NT2/D1 (cell line): Measurements from ENCODE around the gene LRRC23.

Experiments used
- DNase-seq: peaks from one replicate; pipeline ENCODE4 v3.0.0-alpha.2; 2011; ENCODE audit warnings: low read depth, low spot score
- H3K27me3 ChIP-seq: 2 replicates; pipeline ENCODE4 v1.6.0; 2011; ENCODE audit warnings: mild to moderate bottlenecking; ENCODE audit not compliant: insufficient read length, insufficient read depth
- H3K36me3 ChIP-seq: 2 replicates; pipeline ENCODE4 v1.6.1; 2011; ENCODE audit warnings: mild to moderate bottlenecking, low read length, mixed read lengths; ENCODE audit not compliant: insufficient read depth, insufficient read length
- H3K4me1 ChIP-seq: 2 replicates; pipeline ENCODE4 v1.5.1; 2011; ENCODE audit not compliant: insufficient read depth, insufficient read length
- H3K4me3 ChIP-seq: 2 replicates; pipeline ENCODE4 v1.5.1; 2011; ENCODE audit warnings: low read depth; ENCODE audit not compliant: insufficient read length
- H3K9ac ChIP-seq: 2 replicates; pipeline ENCODE4 v1.6.0; 2011; ENCODE audit warnings: low read depth; ENCODE audit not compliant: insufficient read length
- H3K9me3 ChIP-seq: 2 replicates; pipeline ENCODE4 v1.5.1; 2011; ENCODE audit warnings: mild to moderate bottlenecking, low read length; ENCODE audit not compliant: insufficient read depth
- SUZ12 ChIP-seq: IDR thresholded peaks from 2 replicates; pipeline ENCODE4 v1.6.1; 2011; ENCODE audit not compliant: insufficient read length, insufficient read depth; ENCODE audit errors: extremely low read depth
- YY1 ChIP-seq: IDR thresholded peaks from 2 replicates; pipeline ENCODE4 v1.6.1; 2011; ENCODE audit not compliant: insufficient read length, insufficient read depth
- ZNF274 ChIP-seq: IDR thresholded peaks from 2 replicates; pipeline ENCODE4 v1.6.1; 2011; ENCODE audit warnings: mild to moderate bottlenecking, low read depth, low read length

The LRRC23 gene

DNA sequence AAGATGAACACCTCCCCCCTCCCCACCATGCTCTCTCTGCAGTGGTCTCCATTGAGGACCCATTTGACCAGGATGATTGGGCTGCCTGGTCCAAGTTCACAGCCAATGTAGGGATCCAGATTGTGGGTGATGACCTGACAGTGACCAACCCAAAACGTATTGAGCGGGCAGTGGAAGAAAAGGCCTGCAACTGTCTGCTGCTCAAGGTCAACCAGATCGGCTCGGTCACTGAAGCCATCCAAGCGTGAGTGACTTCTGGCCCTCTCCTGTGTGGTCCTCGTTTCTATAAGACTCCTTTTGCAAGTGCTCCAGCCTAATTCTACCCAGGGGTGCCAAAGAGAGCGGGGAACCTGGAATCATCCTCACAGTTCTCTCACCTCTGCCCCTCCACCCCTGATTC, 16.9 kb downstream of the LRRC23 start:
- H3K9ac ChIP-seq = no peak overlapping the region
- TF ChIP-seq YY1 (no peak), SUZ12 (no peak), ZNF274 (no peak)
- H3K36me3 ChIP-seq = peaks cover 65% of the 10 kb centered on the region
- peaks cover 23% of the 10 kb centered on the region for H3K4me1 ChIP-seq
- H3K27me3 ChIP-seq = no peaks in the 10 kb centered on the region
- H3K4me3 ChIP-seq = no peak overlapping the region
- no peak for DNase-seq
- H3K9me3 ChIP-seq = no peaks in the 10 kb centered on the region

DNA sequence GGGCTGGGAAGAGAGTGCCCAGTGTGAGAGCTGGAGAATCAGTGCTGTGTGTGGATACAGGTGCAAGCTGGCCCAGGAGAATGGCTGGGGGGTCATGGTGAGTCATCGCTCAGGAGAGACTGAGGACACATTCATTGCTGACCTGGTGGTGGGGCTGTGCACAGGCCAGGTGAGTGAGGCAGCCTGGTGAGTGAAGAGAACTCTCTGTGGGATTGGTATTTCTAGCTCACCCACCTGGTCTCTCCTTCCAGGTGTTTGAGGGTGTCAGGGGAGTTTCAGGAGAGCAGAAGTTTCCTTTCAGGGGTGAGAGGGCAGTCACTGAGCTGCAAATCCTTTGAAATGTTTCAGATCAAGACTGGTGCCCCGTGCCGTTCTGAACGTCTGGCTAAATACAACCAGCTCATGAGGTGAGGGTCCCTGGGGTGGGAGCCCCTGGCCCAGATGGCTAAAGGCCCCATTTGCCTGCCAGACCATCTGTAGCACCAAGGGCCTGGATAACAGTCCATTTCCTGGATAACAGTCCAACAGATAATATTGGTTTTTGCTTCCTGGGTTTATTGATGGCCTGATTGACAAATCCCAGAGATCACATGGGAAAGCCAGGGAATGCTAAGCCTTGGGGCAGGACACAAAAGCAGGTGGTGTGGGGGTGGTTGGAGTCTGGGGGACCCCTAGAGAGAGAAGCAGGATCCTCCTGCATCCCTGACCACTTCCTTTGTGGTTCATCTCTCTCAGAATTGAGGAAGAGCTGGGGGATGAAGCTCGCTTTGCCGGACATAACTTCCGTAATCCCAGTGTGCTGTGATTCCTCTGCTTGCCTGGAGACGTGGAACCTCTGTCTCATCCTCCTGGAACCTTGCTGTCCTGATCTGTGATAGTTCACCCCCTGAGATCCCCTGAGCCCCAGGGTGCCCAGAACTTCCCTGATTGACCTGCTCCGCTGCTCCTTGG, 17.6 kb downstream of the LRRC23 start:
- peaks cover 19% of the 10 kb centered on the region for H3K4me1 ChIP-seq

DNA sequence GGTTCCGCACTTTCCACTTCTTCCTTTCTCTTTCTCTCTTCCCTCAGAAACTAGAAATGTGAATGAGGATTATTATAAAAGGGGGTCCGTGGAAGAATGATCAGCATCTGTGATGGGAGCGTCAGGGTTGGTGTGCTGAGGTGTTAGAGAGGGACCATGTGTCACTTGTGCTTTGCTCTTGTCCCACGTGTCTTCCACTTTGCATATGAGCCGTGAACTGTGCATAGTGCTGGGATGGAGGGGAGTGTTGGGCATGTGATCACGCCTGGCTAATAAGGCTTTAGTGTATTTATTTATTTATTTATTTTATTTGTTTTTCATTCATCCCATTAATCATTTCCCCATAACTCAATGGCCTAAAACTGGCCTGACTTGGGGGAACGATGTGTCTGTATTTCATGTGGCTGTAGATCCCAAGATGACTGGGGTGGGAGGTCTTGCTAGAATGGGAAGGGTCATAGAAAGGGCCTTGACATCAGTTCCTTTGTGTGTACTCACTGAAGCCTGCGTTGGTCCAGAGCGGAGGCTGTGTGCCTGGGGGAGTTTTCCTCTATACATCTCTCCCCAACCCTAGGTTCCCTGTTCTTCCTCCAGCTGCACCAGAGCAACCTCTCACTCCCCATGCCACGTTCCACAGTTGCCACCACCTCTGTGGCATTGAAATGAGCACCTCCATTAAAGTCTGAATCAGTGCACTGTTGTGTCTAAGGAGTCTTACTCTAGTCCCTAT, 18.5 kb downstream of the LRRC23 start:
- Histone ChIP-seq H3K4me1 (peaks cover 13% of the 10 kb centered on the region), H3K9ac (no peak overlapping the region), H3K9me3 (no peaks in the 10 kb centered on the region), H3K36me3 (peaks cover 53% of the 10 kb centered on the region), H3K4me3 (no peak overlapping the region), H3K27me3 (no peaks in the 10 kb centered on the region)
- DNase-seq = no peak
- TF ChIP-seq YY1 = no peak
- no peak for TF ChIP-seq ZNF274
- no peak for TF ChIP-seq SUZ12

More for the DNA sequence above, 17.6 kb downstream of the LRRC23 start:
- Histone ChIP-seq H3K27me3 (no peaks in the 10 kb centered on the region), H3K4me3 (no peak overlapping the region), H3K36me3 (peaks cover 58% of the 10 kb centered on the region), H3K9ac (no peak overlapping the region), H3K9me3 (no peaks in the 10 kb centered on the region)
- DNase-seq = no peak
- TF ChIP-seq YY1 (no peak), ZNF274 (no peak), SUZ12 (no peak)

DNA sequence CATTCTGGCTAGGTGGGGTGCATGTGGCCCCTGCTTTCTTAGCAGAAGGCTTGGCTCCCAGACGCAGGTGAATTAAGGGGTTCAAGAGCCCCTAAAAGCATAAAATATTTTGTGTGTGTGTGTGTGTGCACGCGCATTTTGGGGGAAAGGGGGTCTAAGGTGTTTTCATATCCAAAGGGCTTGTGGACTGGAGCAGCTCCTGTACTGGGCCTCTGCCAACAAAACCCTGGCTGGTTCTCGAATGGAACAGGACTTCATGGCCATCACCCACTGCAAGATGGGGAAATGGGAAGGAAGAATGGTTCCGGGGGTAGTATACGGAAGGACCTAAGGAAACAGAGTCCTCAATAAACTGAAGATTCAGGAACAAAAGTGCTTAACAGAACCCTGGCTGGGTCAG, 19.2 kb downstream of the LRRC23 start:
- Histone ChIP-seq H3K9ac (peak overlapping the region; percentile 13), H3K9me3 (no peaks in the 10 kb centered on the region), H3K4me1 (peaks cover 13% of the 10 kb centered on the region), H3K27me3 (no peaks in the 10 kb centered on the region), H3K4me3 (no peak overlapping the region), H3K36me3 (peaks cover 49% of the 10 kb centered on the region)
- TF ChIP-seq YY1 (no peak), ZNF274 (no peak), SUZ12 (no peak)
- no peak for DNase-seq

DNA sequence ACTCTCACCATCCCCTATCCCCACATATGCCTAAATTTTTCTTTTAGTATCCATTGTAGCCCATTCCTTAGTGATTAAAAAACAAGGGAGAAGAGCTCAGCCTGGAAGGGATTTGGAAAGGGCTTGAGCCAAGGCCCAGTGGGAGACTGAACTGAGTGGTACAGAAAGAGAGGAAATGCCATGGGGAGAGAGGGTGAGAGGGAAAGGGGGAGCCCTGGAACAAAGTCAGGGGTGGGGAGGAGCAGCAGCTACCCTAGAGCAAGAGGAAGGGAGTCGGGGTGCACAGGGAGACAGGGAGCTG, 20.6 kb downstream of the LRRC23 start:
- H3K9ac ChIP-seq = peak overlapping the region; percentile 78
- peaks cover 48% of the 10 kb centered on the region for H3K36me3 ChIP-seq
- H3K4me3 ChIP-seq = peak overlapping the region; percentile 42
- no peaks in the 10 kb centered on the region for H3K9me3 ChIP-seq
- DNase-seq = no peak
- no peaks in the 10 kb centered on the region for H3K27me3 ChIP-seq
- H3K4me1 ChIP-seq = peaks cover 23% of the 10 kb centered on the region
- TF ChIP-seq YY1 (no peak), SUZ12 (no peak), ZNF274 (no peak)

DNA sequence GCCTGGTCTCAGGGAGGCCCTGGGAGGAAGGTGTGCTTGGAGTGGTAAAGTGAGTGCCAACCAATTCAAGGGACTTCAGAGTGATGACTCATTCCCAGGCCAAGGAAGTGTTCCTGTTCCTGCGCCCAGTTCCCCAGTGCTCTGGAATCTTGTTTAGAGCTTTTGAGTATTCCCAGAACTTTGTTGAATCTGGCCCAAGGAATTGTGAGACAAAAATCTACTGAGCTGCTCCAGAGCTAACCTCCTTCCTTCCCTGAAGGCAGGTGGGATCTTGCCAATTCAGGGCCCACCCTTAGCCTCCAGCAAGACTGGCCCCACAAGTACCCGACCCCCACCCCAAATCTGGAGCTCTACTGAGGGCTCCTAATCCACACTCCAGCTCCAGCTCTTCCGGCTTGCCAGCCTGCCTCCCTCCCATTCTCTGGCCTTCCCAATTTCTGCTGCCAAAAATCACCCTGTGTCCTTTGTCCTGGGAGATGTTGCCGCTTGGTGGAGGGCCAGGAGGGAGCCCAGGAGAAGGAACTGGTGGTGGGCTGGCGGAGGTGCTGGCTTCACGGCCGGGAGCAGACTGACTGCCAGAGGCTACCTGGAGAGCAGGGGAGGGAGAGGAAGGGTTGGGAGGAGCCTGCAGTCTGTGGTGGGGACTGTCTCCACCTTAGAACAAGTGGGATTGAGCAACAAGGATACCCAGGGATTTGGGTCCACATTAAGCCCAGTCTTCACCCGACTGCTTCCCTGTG, 21.1 kb downstream of the LRRC23 start:
- H3K9ac ChIP-seq = peak overlapping the region; percentile 78
- no peaks in the 10 kb centered on the region for H3K27me3 ChIP-seq
- H3K4me3 ChIP-seq = peak overlapping the region; percentile 42
- H3K9me3 ChIP-seq = no peaks in the 10 kb centered on the region
- peak; percentile 92 for DNase-seq
- TF ChIP-seq SUZ12 (no peak), YY1 (no peak), ZNF274 (no peak)
- H3K36me3 ChIP-seq = peaks cover 47% of the 10 kb centered on the region
- peaks cover 23% of the 10 kb centered on the region for H3K4me1 ChIP-seq
